Smooth muscle cell (in vitro differentiated cells): ENCODE measurements around the gene HSP90AB1. TPM values are rescaled to one million over a fixed set of nuclear protein-coding genes. Genes with fewer than 3 reads are reported as not detected.

Source experiments
- DNase-seq: peaks from one replicate; lab custom pipeline; 2025; ENCODE audit not compliant: unreplicated experiment; lab: John Stamatoyannopoulos, UW
- H2AFZ ChIP-seq: fragments of 200-600 bp; sonication (generic); 2 replicates; pipeline ENCODE4 v1.6.0; 2016; ENCODE audit warnings: antibody characterized with exemption, low read depth, mild to moderate bottlenecking
- H3F3A ChIP-seq: fragments of 200-600 bp; sonication (generic); 2 replicates; pipeline ENCODE4 v1.6.0; 2017; ENCODE audit warnings: antibody characterized with exemption, low read depth
- H3K27ac ChIP-seq: fragments of 200-600 bp; sonication (generic); 2 replicates; pipeline ENCODE4 v1.5.1; 2016; ENCODE audit warnings: low read depth, mild to moderate bottlenecking
- H3K27me3 ChIP-seq: fragments of 200-600 bp; sonication (generic); 2 replicates; pipeline ENCODE4 v1.6.1; 2016; ENCODE audit warnings: low read depth, mild to moderate bottlenecking
- H3K36me3 ChIP-seq: fragments of 200-600 bp; sonication (generic); 2 replicates; pipeline ENCODE4 v1.5.1; 2016; ENCODE audit warnings: low read depth
- H3K4me1 ChIP-seq: fragments of 200-600 bp; sonication (generic); 2 replicates; pipeline ENCODE4 v1.5.1; 2016; ENCODE audit warnings: low read depth
- H3K4me2 ChIP-seq: fragments of 200-600 bp; sonication (generic); 2 replicates; pipeline ENCODE4 v1.6.0; 2016; ENCODE audit warnings: mild to moderate bottlenecking
- H3K4me3 ChIP-seq: fragments of 200-600 bp; sonication (generic); 2 replicates; pipeline ENCODE4 v1.5.1; 2016; ENCODE audit warnings: mild to moderate bottlenecking
- H3K79me2 ChIP-seq: fragments of 200-600 bp; sonication (generic); 2 replicates; pipeline ENCODE4 v1.6.0; 2016; ENCODE audit warnings: low read depth, mild to moderate bottlenecking
- H3K9ac ChIP-seq: fragments of 200-600 bp; sonication (generic); 2 replicates; pipeline ENCODE4 v1.6.0; 2016; ENCODE audit warnings: low read depth
- H3K9me3 ChIP-seq: fragments of 200-600 bp; sonication (generic); replicated peaks from 2 replicates; pipeline ENCODE4 v1.5.1; 2016; ENCODE audit warnings: low read depth
- H4K20me1 ChIP-seq: fragments of 200-600 bp; sonication (generic); 2 replicates; pipeline ENCODE4 v1.6.0; 2016; ENCODE audit warnings: low read depth
- CTCF ChIP-seq: fragments of 200-600 bp; sonication (generic); IDR thresholded peaks from 2 replicates; pipeline ENCODE4 v1.5.1; 2017; ENCODE audit warnings: borderline replicate concordance, mild to moderate bottlenecking, antibody characterized with exemption; ENCODE audit not compliant: insufficient read depth, poor library complexity, severe bottlenecking
- WGBS: methylation state at CpG from one replicate; pipeline ENCODE4 v1.1.7; 2016; ENCODE audit warnings: low lambda C conversion rate; 5-methylcytosine and 5-hydroxymethylcytosine counted together
- polyA plus RNA-seq: library from polyadenylated mRNA; unstranded; fragments of >200 nt; fragmentation: Nextera tagmentation; extraction: Ambion mirVana; gene quantifications from 2 replicates; pipeline ENCODE4 v1.2.1, GENCODE V29; 2016
- total RNA-seq: library from RNA; depleted of rRNA; stranded (reverse); fragments of >200 nt; gene quantifications from 2 replicates; pipeline ENCODE4 v1.2.3, GENCODE V29; 2014

The HSP90AB1 gene
- total and polyA plus RNA-seq, 2 experiments from 2014 or later, result 408 to 736 TPM

GRCh38 chr6:44234101-44235025, 12.5 kb upstream of the HSP90AB1 start:
- peak overlapping the region; percentile 86 for H2AFZ ChIP-seq

GRCh38 chr6:44235269-44235668, 11.6 kb upstream of the HSP90AB1 start:
- Histone ChIP-seq H3K27me3 (no peaks in the 10 kb centered on the region), H3K4me2 (peak overlapping the region; percentile 49), H3K9ac (no peak overlapping the region), H3K79me2 (no peaks in the 10 kb centered on the region), H3K9me3 (no peaks in the 10 kb centered on the region), H3K27ac (peak overlapping the region; percentile 44), H4K20me1 (no peaks in the 10 kb centered on the region), H3K4me3 (no peak overlapping the region), H3K36me3 (no peaks in the 10 kb centered on the region), H3F3A (no peaks in the 10 kb centered on the region), H2AFZ (no peak overlapping the region), H3K4me1 (peaks cover 11% of the 10 kb centered on the region)
- no peak for DNase-seq
- 82% methylated on average over 6 of the region's 6 CpGs for WGBS
- no peak for TF ChIP-seq CTCF

More at GRCh38 chr6:44234101-44235025, 12.5 kb upstream of the HSP90AB1 start:
- Histone ChIP-seq H3K4me3 (no peak overlapping the region), H3K4me2 (peak overlapping the region; percentile 60), H3F3A (no peaks in the 10 kb centered on the region), H3K79me2 (no peaks in the 10 kb centered on the region), H3K9me3 (no peaks in the 10 kb centered on the region), H4K20me1 (no peaks in the 10 kb centered on the region), H3K36me3 (no peaks in the 10 kb centered on the region), H3K4me1 (peaks cover 11% of the 10 kb centered on the region), H3K9ac (no peak overlapping the region), H3K27me3 (no peaks in the 10 kb centered on the region), H3K27ac (peak overlapping the region; percentile 44)
- 37% methylated on average over 5 of the region's 5 CpGs for WGBS
- no peak for DNase-seq
- peak; percentile 60 for TF ChIP-seq CTCF

GRCh38 chr6:44235891-44236516, 10.9 kb upstream of the HSP90AB1 start:
- Histone ChIP-seq H3K27ac (no peak overlapping the region), H3K36me3 (no peaks in the 10 kb centered on the region), H3K4me3 (no peak overlapping the region), H3K9me3 (no peaks in the 10 kb centered on the region), H3K9ac (no peak overlapping the region), H2AFZ (no peak overlapping the region), H4K20me1 (no peaks in the 10 kb centered on the region), H3K4me2 (no peak overlapping the region), H3K4me1 (peaks cover 11% of the 10 kb centered on the region), H3F3A (no peaks in the 10 kb centered on the region), H3K27me3 (no peaks in the 10 kb centered on the region), H3K79me2 (no peaks in the 10 kb centered on the region)
- 96% methylated on average over 6 of the region's 6 CpGs for WGBS
- no peak for DNase-seq
- TF ChIP-seq CTCF, result no peak
